Lower leg skin (tissue), 4 donors: ENCODE data around the gene APOLD1. TPM values are rescaled to one million over a fixed set of nuclear protein-coding genes. Genes with fewer than 3 reads are reported as not detected.

Experiments
- DNase-seq, 2 donors: peaks; one replicate each; pipeline ENCODE4 v3.0.0-alpha.2; 2019; ENCODE audit warnings: low spot score in 2 of 2
- H3K4me3 ChIP-seq: fragments of 200-600 bp; sonication (generic); 2 replicates; pipeline ENCODE4 v1.5.1; 2017; ENCODE audit warnings: mild to moderate bottlenecking, low read depth; ENCODE audit not compliant: poor library complexity, severe bottlenecking
- POLR2A ChIP-seq, 2 donors: fragments of 450-650 bp; IDR thresholded peaks; one replicate each; pipeline ENCODE4 v1.6.1; 2016 to 2017; ENCODE audit warnings: antibody characterized with exemption in 2 of 2, mild to moderate bottlenecking in 1 of 2, moderate library complexity in 1 of 2
- WGBS, 2 donors: methylation state at CpG; one replicate each; pipeline ENCODE4 v1.1.5; 2018; 5-methylcytosine and 5-hydroxymethylcytosine counted together
- intact Hi-C: fragments of 100-400 bp; cut with DNase I; formaldehyde crosslinking; loops from one replicate; pipeline ENCODE4 v1.15.0; 2023; ENCODE audit warnings: low total_unique reads
- total RNA-seq, 4 donors: library from RNA; depleted of rRNA; stranded (reverse); fragments of >200 nt; gene quantifications; one replicate each; pipeline ENCODE4 v1.1.0, GENCODE V29; 2016
- TF ChIP-seq, protein P1 (sequence below), 3 donors: fragments of 450-650 bp; IDR thresholded peaks; one replicate each; pipeline ENCODE4 v1.5.1; 2016; ENCODE audit warnings: antibody characterized with exemption in 3 of 3, mild to moderate bottlenecking in 3 of 3, moderate library complexity in 2 of 3

APOLD1 gene
- total RNA-seq, 4 donors from 2014 or later: 26.1 to 89.7 (median 34.7) TPM

GRCh38 chr12:12812618-12813119, 27.2 kb downstream of the APOLD1 start:
- H3K4me3 ChIP-seq: no peak overlapping the region
- intact Hi-C loops: no loop called here
- TF ChIP-seq POLR2A (IDR thresholded peaks at IDR 0.05): no peak
- TF ChIP-seq, protein P1, sequence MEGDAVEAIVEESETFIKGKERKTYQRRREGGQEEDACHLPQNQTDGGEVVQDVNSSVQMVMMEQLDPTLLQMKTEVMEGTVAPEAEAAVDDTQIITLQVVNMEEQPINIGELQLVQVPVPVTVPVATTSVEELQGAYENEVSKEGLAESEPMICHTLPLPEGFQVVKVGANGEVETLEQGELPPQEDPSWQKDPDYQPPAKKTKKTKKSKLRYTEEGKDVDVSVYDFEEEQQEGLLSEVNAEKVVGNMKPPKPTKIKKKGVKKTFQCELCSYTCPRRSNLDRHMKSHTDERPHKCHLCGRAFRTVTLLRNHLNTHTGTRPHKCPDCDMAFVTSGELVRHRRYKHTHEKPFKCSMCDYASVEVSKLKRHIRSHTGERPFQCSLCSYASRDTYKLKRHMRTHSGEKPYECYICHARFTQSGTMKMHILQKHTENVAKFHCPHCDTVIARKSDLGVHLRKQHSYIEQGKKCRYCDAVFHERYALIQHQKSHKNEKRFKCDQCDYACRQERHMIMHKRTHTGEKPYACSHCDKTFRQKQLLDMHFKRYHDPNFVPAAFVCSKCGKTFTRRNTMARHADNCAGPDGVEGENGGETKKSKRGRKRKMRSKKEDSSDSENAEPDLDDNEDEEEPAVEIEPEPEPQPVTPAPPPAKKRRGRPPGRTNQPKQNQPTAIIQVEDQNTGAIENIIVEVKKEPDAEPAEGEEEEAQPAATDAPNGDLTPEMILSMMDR (IDR thresholded peaks at IDR 0.05): no peak
- peak in 1 of 2 donors; percentile 77 for DNase-seq
- WGBS, 2 donors: 70 to 74% methylated on average over 14 of the region's 14 CpGs

DNA sequence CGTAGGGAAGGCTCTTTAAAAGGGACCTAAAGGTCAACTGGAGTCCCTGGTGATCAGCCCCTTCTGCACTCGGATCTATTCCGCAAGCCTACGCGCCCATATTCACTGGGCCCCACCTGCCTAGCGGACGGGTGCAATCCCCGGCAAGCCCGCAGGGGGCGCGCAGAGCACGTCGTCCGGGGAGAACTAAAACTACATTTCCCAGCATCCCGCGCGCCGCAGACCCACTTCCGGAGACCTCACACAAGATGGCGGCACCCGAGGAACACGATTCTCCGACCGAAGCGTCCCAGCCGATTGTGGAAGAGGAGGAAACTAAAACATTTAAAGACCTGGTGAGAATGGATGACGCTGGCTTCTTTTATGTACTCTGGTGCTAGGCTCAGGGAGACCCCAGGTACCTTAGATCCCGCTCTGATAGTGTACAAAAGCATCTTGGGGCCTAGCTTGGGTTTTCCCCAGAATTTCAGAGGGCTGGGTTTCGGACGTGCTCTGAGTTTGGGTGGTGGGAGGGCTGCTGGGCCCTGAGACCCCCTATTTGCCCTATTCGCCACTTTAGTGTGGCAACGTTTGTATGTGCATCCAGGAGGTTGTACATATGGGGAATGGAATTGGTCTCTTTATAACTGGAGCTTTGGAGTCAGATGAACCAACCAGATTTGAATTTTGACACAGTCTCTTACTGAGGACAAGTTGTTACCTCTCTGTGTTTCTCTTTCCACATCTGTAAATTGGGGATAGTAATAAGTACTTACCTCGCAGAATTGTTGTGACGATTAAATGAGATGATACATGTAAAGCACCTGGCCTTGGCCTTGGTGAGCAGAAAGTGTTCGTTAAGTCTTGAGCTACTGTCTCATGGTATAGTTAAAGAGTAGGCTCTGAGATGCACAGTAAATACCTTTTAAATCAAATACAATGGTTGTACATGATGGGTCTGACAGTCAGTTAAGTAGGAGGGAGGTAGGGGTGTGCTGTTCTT, 28.0 kb downstream of the APOLD1 start, which contains the start of gene DDX47:
Gene DDX47 (plus strand): TSS at position 227 of the 982 bp plus-strand sequence. CDS start 22 bp downstream, at position 249.
- intact Hi-C loops: no loop called here
- whole genome bisulfite sequencing, 2 donors: 2 to 3% methylated on average over 31 to 35 of the region's 35 CpGs
- H3K4me3 ChIP-seq: peak within 1 kb of the TSS; percentile 87
- peak; percentile 97 to 99 for DNase-seq
- TF ChIP-seq, protein P1 (IDR thresholded peaks at IDR 0.05): peak in 1 of 3 donors; percentile 96
- no peak for TF ChIP-seq POLR2A (IDR thresholded peaks at IDR 0.05)

DNA sequence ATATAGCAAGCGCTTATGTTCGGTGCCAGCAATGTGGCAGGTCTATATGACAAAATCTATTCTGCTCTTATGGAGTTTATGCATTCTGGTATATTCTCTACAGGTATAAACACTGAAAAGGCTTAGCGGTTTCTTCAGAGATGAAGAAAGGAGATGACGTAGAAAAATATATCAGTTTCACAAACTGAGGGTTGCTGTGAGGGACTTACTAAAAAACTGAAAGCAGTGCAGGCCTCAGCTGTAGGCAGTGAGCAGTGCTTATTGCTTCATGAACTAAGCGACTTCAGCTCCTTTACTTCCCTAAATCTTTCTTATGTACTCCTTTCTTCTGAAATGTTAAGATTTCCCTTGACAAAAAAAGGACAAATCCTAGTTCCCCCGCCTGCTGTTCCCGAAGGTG, 32.2 kb downstream of the APOLD1 start:
- intact Hi-C loops: no loop called here
- WGBS, 2 donors: 88 to 93% methylated on average over 7 of the region's 7 CpGs
- peak in 1 of 2 donors; percentile 26 for DNase-seq
- TF ChIP-seq, protein P1 (IDR thresholded peaks at IDR 0.05): no peak
- no peak for TF ChIP-seq POLR2A (IDR thresholded peaks at IDR 0.05)
- H3K4me3 ChIP-seq: no peak overlapping the region

- intact Hi-C loops: no loop called here
- WGBS, 2 donors: 70 to 92% methylated on average over 4 of the region's 4 CpGs
- H3K4me3 ChIP-seq: no peak overlapping the region
- TF ChIP-seq POLR2A (IDR thresholded peaks at IDR 0.05): no peak
- TF ChIP-seq, protein P1 (IDR thresholded peaks at IDR 0.05): no peak
- peak in 1 of 2 donors; percentile 53 for DNase-seq
Observed at GRCh38 chr12:12818701-12819100, 33.2 kb downstream of the APOLD1 start.

- intact Hi-C loops: no loop called here
- 83 to 84% methylated on average over 2 of the region's 2 CpGs for WGBS, 2 donors
- H3K4me3 ChIP-seq: no peak overlapping the region
- no peak for TF ChIP-seq POLR2A (IDR thresholded peaks at IDR 0.05)
- TF ChIP-seq, protein P1 (IDR thresholded peaks at IDR 0.05): no peak
- DNase-seq: no peak
Observed at GRCh38 chr12:12819221-12819620, 33.8 kb downstream of the APOLD1 start.
